Activated CD8-positive, alpha-beta memory T cell treated with anti-CD3 and anti-CD28 coated beads, Interleukin-2, amount 10 ng/mL, durations not matched to agents 7 days and 5 days (primary cell): ENCODE measurements around the gene RUNX1. TPM values are rescaled to one million over a fixed set of nuclear protein-coding genes. Genes with fewer than 3 reads are reported as not detected.
"Not testable (repeated sequence)": the region's sequence is repeated elsewhere in the genome, so short reads cannot be mapped to it uniquely, and the experiment has no call there.

ENCODE experiments used
- ATAC-seq: fragments of 150-1000 bp; cut with Tn5 transposase; one replicate; pipeline ENCODE4 v1.10.0; 2021; ENCODE audit warnings: moderate library complexity
- CTCF ChIA-PET: fragments of 350-600 bp; sonication (Branson Sonifier 250); formaldehyde crosslinking; loops from one replicate; lab custom pipeline; 2021; ENCODE audit warnings: antibody characterized with exemption; lab: Charles Lee
- DNase-seq: peaks from one replicate; pipeline ENCODE4 v3.0.0-alpha.2; 2020
- H3K27ac Mint-ChIP-seq: one replicate; pipeline ENCODE4 v1.8.0; 2021; ENCODE audit warnings: mild to moderate bottlenecking, mixed read lengths
- H3K27me3 Mint-ChIP-seq: one replicate; pipeline ENCODE4 v1.8.0; 2021; ENCODE audit warnings: mixed read lengths
- H3K36me3 Mint-ChIP-seq: one replicate; pipeline ENCODE4 v1.8.0; 2021; ENCODE audit warnings: mild to moderate bottlenecking, mixed read lengths
- H3K4me1 Mint-ChIP-seq: one replicate; pipeline ENCODE4 v1.8.0; 2021; ENCODE audit warnings: mixed read lengths
- H3K4me3 Mint-ChIP-seq: one replicate; pipeline ENCODE4 v1.8.0; 2021; ENCODE audit warnings: mild to moderate bottlenecking, moderate library complexity, mixed read lengths
- H3K9me3 Mint-ChIP-seq: one replicate; pipeline ENCODE4 v1.8.0; 2022; ENCODE audit warnings: low read depth, mixed read lengths
- total RNA-seq, 2 experiments: library from RNA; stranded (reverse); gene quantifications; one replicate each; pipeline ENCODE4 v1.2.3, GENCODE V29; 2021

RUNX1 gene
- total RNA-seq, 2 experiments from 2014 or later = 23.3 to 35.3 TPM

- Mint-ChIP-seq H3K27me3 (no peaks in the 10 kb centered on the region), H3K27ac (no peak overlapping the region), H3K4me3 (no peak overlapping the region), H3K4me1 (peaks cover 59% of the 10 kb centered on the region), H3K36me3 (peaks cover 12% of the 10 kb centered on the region), H3K9me3 (no peaks in the 10 kb centered on the region)
- DNase-seq = no peak
- no peak for ATAC-seq
- CTCF ChIA-PET = interaction anchor here (1.2 kb wide), 1 partner anchor 12 kb away, joined by 3 read pairs; no protein-coding TSS in a partner anchor
These were observed 83.6 kb downstream of the RUNX1 start for GRCh38 chr21:34965200-34966174.

GRCh38 chr21:34962586-34963222 is 86.4 kb downstream of the RUNX1 start:
- Mint-ChIP-seq H3K4me3 (no peak overlapping the region), H3K27ac (peak overlapping the region; percentile 20), H3K36me3 (peaks cover 21% of the 10 kb centered on the region), H3K27me3 (no peaks in the 10 kb centered on the region), H3K9me3 (no peaks in the 10 kb centered on the region), H3K4me1 (peaks cover 32% of the 10 kb centered on the region)
- ATAC-seq = no peak
- DNase-seq = no peak
- CTCF ChIA-PET = no interaction called here

- Mint-ChIP-seq H3K4me1 (peaks cover 27% of the 10 kb centered on the region), H3K9me3 (no peaks in the 10 kb centered on the region), H3K27ac (peak overlapping the region; percentile 20), H3K36me3 (peaks cover 18% of the 10 kb centered on the region), H3K27me3 (no peaks in the 10 kb centered on the region), H3K4me3 (no peak overlapping the region)
- DNase-seq (no peak), ATAC-seq (no peak)
- CTCF ChIA-PET = no interaction called here
These were observed 87.0 kb downstream of the RUNX1 start for GRCh38 chr21:34962136-34962535.

- ATAC-seq = no peak
- H3K4me3 Mint-ChIP-seq = no peak overlapping the region
- peaks cover 27% of the 10 kb centered on the region for H3K36me3 Mint-ChIP-seq
- H3K9me3 Mint-ChIP-seq = peaks cover 2% of the 10 kb centered on the region
- H3K4me1 Mint-ChIP-seq = peaks cover 22% of the 10 kb centered on the region
- no peak for DNase-seq
- CTCF ChIA-PET = interaction anchor here (0.9 to 2.2 kb wide), 4 partner anchors 14 to 28 kb away, joined by 3 to 5 read pairs (median 4); no protein-coding TSS in a partner anchor
- no peaks in the 10 kb centered on the region for H3K27me3 Mint-ChIP-seq
- H3K27ac Mint-ChIP-seq = no peak overlapping the region
These were observed 88.4 kb downstream of the RUNX1 start for GRCh38 chr21:34960687-34961086.

GRCh38 chr21:34959607-34960006 is 89.5 kb downstream of the RUNX1 start:
- CTCF ChIA-PET = interaction anchor here (1.2 to 2.2 kb wide), 2 partner anchors 24 to 29 kb away, joined by 3 to 5 read pairs; no protein-coding TSS in a partner anchor
- H3K36me3 Mint-ChIP-seq = peaks cover 31% of the 10 kb centered on the region
- no peaks in the 10 kb centered on the region for H3K27me3 Mint-ChIP-seq
- no peak overlapping the region for H3K4me3 Mint-ChIP-seq
- DNase-seq (no peak), ATAC-seq (no peak)
- no peak overlapping the region for H3K27ac Mint-ChIP-seq
- peaks cover 2% of the 10 kb centered on the region for H3K9me3 Mint-ChIP-seq
- H3K4me1 Mint-ChIP-seq = peaks cover 14% of the 10 kb centered on the region

- CTCF ChIA-PET = no interaction called here
- Mint-ChIP-seq H3K27me3 (no peaks in the 10 kb centered on the region), H3K27ac (no peak overlapping the region), H3K4me3 (no peak overlapping the region), H3K9me3 (peaks cover 2% of the 10 kb centered on the region), H3K4me1 (peaks cover 15% of the 10 kb centered on the region), H3K36me3 (peaks cover 26% of the 10 kb centered on the region)
- no peak for DNase-seq
- no peak for ATAC-seq
These were observed 91.1 kb downstream of the RUNX1 start for GRCh38 chr21:34958040-34958439.

- Mint-ChIP-seq H3K4me3 (no peak overlapping the region), H3K9me3 (peaks cover 2% of the 10 kb centered on the region), H3K36me3 (peaks cover 26% of the 10 kb centered on the region), H3K27me3 (no peaks in the 10 kb centered on the region), H3K4me1 (peaks cover 10% of the 10 kb centered on the region), H3K27ac (peak overlapping the region; percentile 12)
- DNase-seq = no peak
- CTCF ChIA-PET = interaction anchor here (0.8 to 2.6 kb wide), 4 partner anchors 11 to 45 kb away, joined by 3 to 8 read pairs (median 6); no protein-coding TSS in a partner anchor
- ATAC-seq = no peak
These were observed 92.4 kb downstream of the RUNX1 start for GRCh38 chr21:34956416-34957316.

- DNase-seq (no peak), ATAC-seq (no peak)
- no peaks in the 10 kb centered on the region for H3K27me3 Mint-ChIP-seq
- peaks cover 6% of the 10 kb centered on the region for H3K4me1 Mint-ChIP-seq
- CTCF ChIA-PET = interaction anchor here (0.8 to 1.1 kb wide), 3 partner anchors 12 to 66 kb away, joined by 3 read pairs; no protein-coding TSS in a partner anchor
- H3K4me3 Mint-ChIP-seq = no peak overlapping the region
- peaks cover 2% of the 10 kb centered on the region for H3K9me3 Mint-ChIP-seq
- peaks cover 17% of the 10 kb centered on the region for H3K36me3 Mint-ChIP-seq
- no peak overlapping the region for H3K27ac Mint-ChIP-seq
These were observed 95.2 kb downstream of the RUNX1 start for GRCh38 chr21:34953950-34954349.

GRCh38 chr21:34952701-34953100 is 96.4 kb downstream of the RUNX1 start:
- Mint-ChIP-seq H3K27me3 (no peaks in the 10 kb centered on the region), H3K4me1 (peaks cover 8% of the 10 kb centered on the region), H3K36me3 (peaks cover 16% of the 10 kb centered on the region), H3K27ac (no peak overlapping the region), H3K9me3 (peaks cover 2% of the 10 kb centered on the region), H3K4me3 (no peak overlapping the region)
- ATAC-seq = no peak
- CTCF ChIA-PET = no interaction called here
- no peak for DNase-seq

- not testable (repeated sequence) for ATAC-seq, H3K27ac Mint-ChIP-seq, H3K4me3 Mint-ChIP-seq
These were observed 97.2 kb downstream of the RUNX1 start for GRCh38 chr21:34951868-34952267.

GRCh38 chr21:34950980-34951379 is 98.1 kb downstream of the RUNX1 start:
- ATAC-seq = no peak
- no peaks in the 10 kb centered on the region for H3K9me3 Mint-ChIP-seq
- no peaks in the 10 kb centered on the region for H3K27me3 Mint-ChIP-seq
- no peak for DNase-seq
- H3K4me3 Mint-ChIP-seq = no peak overlapping the region
- H3K36me3 Mint-ChIP-seq = peaks cover 12% of the 10 kb centered on the region
- CTCF ChIA-PET = interaction anchor here (1.4 kb wide), 1 partner anchor 63 kb away, joined by 3 read pairs; no protein-coding TSS in a partner anchor
- no peak overlapping the region for H3K27ac Mint-ChIP-seq
- peaks cover 21% of the 10 kb centered on the region for H3K4me1 Mint-ChIP-seq

More at GRCh38 chr21:34951868-34952267, 97.2 kb downstream of the RUNX1 start:
- H3K27me3 Mint-ChIP-seq, H3K9me3 Mint-ChIP-seq, DNase-seq: not testable (repeated sequence)
- Mint-ChIP-seq H3K4me1 (peaks cover 12% of the 10 kb centered on the region), H3K36me3 (peaks cover 16% of the 10 kb centered on the region)
- CTCF ChIA-PET = interaction anchor here (1.4 kb wide), 1 partner anchor 64 kb away, joined by 3 read pairs; no protein-coding TSS in a partner anchor

GRCh38 chr21:34949499-34949898 is 99.6 kb downstream of the RUNX1 start:
- no peaks in the 10 kb centered on the region for H3K27me3 Mint-ChIP-seq
- H3K27ac Mint-ChIP-seq = no peak overlapping the region
- H3K9me3 Mint-ChIP-seq = no peaks in the 10 kb centered on the region
- H3K4me1 Mint-ChIP-seq = peaks cover 34% of the 10 kb centered on the region
- CTCF ChIA-PET = no interaction called here
- peaks cover 12% of the 10 kb centered on the region for H3K36me3 Mint-ChIP-seq
- no peak for DNase-seq
- ATAC-seq = no peak
- H3K4me3 Mint-ChIP-seq = no peak overlapping the region
